DND-41 (cell line): ENCODE measurements around the gene ABCF2.

Source experiments
- ATAC-seq: fragments of 200-7000 bp; cut with Tn5 transposase; 3 replicates; pipeline ENCODE4 v1.9.1; 2021; ENCODE audit warnings: low read depth; ENCODE audit not compliant: insufficient read depth
- DNase-seq: peaks from one replicate; pipeline ENCODE4 v3.0.0-alpha.2; 2020
- H2AFZ ChIP-seq: 2 replicates; pipeline ENCODE4 v1.6.0; 2012; ENCODE audit warnings: low read depth, low read length
- H3K27ac ChIP-seq: 2 replicates; pipeline ENCODE4 v1.5.1; 2012; ENCODE audit warnings: low read length, inconsistent platforms
- H3K27me3 ChIP-seq: fragments of 200-600 bp; sonication (generic); 2 replicates; pipeline ENCODE4 v1.6.0; 2012; ENCODE audit warnings: low read length, mild to moderate bottlenecking, inconsistent platforms; ENCODE audit not compliant: insufficient read depth, poor library complexity
- H3K36me3 ChIP-seq: 2 replicates; pipeline ENCODE4 v1.5.1; 2012; ENCODE audit warnings: low read length, inconsistent platforms; ENCODE audit not compliant: insufficient read depth
- H3K4me1 ChIP-seq: 2 replicates; pipeline ENCODE4 v1.5.1; 2012; ENCODE audit warnings: mild to moderate bottlenecking, low read length; ENCODE audit not compliant: insufficient read depth
- H3K4me2 ChIP-seq: 2 replicates; pipeline ENCODE4 v1.6.0; 2012; ENCODE audit warnings: mild to moderate bottlenecking, moderate library complexity, low read length, inconsistent platforms; ENCODE audit not compliant: insufficient read depth
- H3K4me3 ChIP-seq, 2 experiments: fragments of 200-600 bp in 1 of 2; shearing (Covaris generic) in 1 of 2; 2 replicates each; pipeline ENCODE4 v1.5.1; 2012 to 2016; ENCODE audit warnings: inconsistent platforms in 2 of 2, low read length in 2 of 2, mild to moderate bottlenecking in 2 of 2, low read depth in 1 of 2, moderate library complexity in 1 of 2
- H3K79me2 ChIP-seq: 2 replicates; pipeline ENCODE4 v1.6.0; 2012; ENCODE audit warnings: low read length, inconsistent platforms; ENCODE audit not compliant: insufficient read depth
- H3K9ac ChIP-seq: 2 replicates; pipeline ENCODE4 v1.6.0; 2012; ENCODE audit warnings: low read depth, mild to moderate bottlenecking, inconsistent platforms, low read length, moderate library complexity
- H3K9me3 ChIP-seq: 2 replicates; pipeline ENCODE4 v1.5.1; 2012; ENCODE audit warnings: low read length, moderate library complexity, mild to moderate bottlenecking, inconsistent platforms; ENCODE audit not compliant: insufficient read depth, severe bottlenecking
- H4K20me1 ChIP-seq: 2 replicates; pipeline ENCODE4 v1.6.0; 2012; ENCODE audit warnings: low read length; ENCODE audit not compliant: insufficient read depth
- CTCF ChIP-seq: IDR thresholded peaks from 2 replicates; pipeline ENCODE4 v1.5.1; 2012; ENCODE audit warnings: borderline replicate concordance, low read length, moderate library complexity, mild to moderate bottlenecking; ENCODE audit not compliant: poor library complexity, severe bottlenecking; ENCODE audit errors: extremely low read depth
- EZH2 ChIP-seq: IDR thresholded peaks from 3 replicates; pipeline ENCODE4 v1.6.1; 2012; ENCODE audit warnings: borderline replicate concordance, low read depth, mild to moderate bottlenecking, moderate library complexity, low read length, inconsistent platforms; ENCODE audit not compliant: severe bottlenecking

Gene ABCF2

DNA sequence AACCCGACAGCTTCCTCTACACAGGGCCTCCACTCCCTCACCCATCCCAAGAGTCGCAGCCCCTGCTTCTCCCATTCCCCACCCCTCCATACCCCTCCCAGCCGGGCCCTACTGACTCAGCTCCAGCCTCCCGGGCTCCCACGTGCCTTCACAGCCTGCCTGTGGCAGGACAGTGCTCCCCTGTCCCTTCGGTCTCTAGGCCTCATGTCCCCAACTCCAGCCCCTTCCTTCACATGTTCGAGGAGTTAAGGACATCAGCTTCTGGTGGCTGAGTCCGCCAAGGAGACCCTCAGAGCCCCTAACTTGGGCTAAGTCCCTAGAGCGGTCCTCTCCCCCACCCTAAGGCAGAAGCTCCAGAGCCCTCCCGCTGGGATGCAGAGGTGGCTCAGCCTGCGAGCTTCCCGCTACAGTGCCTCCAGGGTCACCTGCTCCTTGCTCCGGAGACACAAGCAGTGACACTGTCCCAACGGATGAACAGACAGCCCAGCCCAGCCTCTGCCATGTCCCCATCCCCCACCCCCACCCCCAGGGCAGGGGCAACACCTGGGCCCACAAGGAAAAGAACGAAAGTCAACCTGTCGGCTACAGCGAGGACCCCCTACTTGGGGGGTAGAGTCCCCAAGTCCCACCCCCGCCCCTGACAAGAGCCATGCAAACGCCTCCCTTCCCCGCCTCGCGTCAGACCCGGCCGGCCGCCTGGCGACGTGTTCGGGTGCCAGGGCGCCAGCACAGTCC is 20.8 kb upstream of the ABCF2 start:
- Histone ChIP-seq H3K9ac (peak overlapping the region; percentile 47), H3K79me2 (no peaks in the 10 kb centered on the region), H3K27ac (no peak overlapping the region), H3K4me2 (peak overlapping the region; percentile 80), H3K4me3 (peak overlapping the region; percentile 5 to 57; a peak in 3 of 4 replicates), H2AFZ (peak overlapping the region; percentile 73), H3K27me3 (peaks cover 83% of the 10 kb centered on the region), H4K20me1 (peaks cover 31% of the 10 kb centered on the region), H3K36me3 (no peaks in the 10 kb centered on the region), H3K9me3 (no peaks in the 10 kb centered on the region), H3K4me1 (peaks cover 60% of the 10 kb centered on the region)
- TF ChIP-seq EZH2 (no peak), CTCF (no peak)
- ATAC-seq = no peak; the same call in 2 of the 3 replicates
- no peak for DNase-seq

- H3K27me3 ChIP-seq = peaks cover 76% of the 10 kb centered on the region
- DNase-seq = no peak
- no peak overlapping the region for H3K9ac ChIP-seq
- peaks cover 31% of the 10 kb centered on the region for H4K20me1 ChIP-seq
- H3K79me2 ChIP-seq = no peaks in the 10 kb centered on the region
- H3K4me2 ChIP-seq = no peak overlapping the region
- TF ChIP-seq CTCF (no peak), EZH2 (no peak)
- no peak overlapping the region for H3K27ac ChIP-seq
- peaks cover 64% of the 10 kb centered on the region for H3K4me1 ChIP-seq
- no peaks in the 10 kb centered on the region for H3K9me3 ChIP-seq
- no peak for ATAC-seq
- no peak overlapping the region for H3K4me3 ChIP-seq
- H2AFZ ChIP-seq = no peak overlapping the region
- H3K36me3 ChIP-seq = no peaks in the 10 kb centered on the region
These were observed 20.0 kb upstream of the ABCF2 start for GRCh38 chr7:151246851-151247580.

- no peak overlapping the region for H3K27ac ChIP-seq
- ATAC-seq (no peak), DNase-seq (no peak)
- no peak overlapping the region for H3K4me2 ChIP-seq
- peaks cover 31% of the 10 kb centered on the region for H4K20me1 ChIP-seq
- H3K36me3 ChIP-seq = no peaks in the 10 kb centered on the region
- H3K4me1 ChIP-seq = peaks cover 61% of the 10 kb centered on the region
- H3K27me3 ChIP-seq = peaks cover 69% of the 10 kb centered on the region
- no peaks in the 10 kb centered on the region for H3K79me2 ChIP-seq
- no peak for TF ChIP-seq EZH2
- TF ChIP-seq CTCF = no peak
- H3K9ac ChIP-seq = no peak overlapping the region
- H3K9me3 ChIP-seq = no peaks in the 10 kb centered on the region
- H3K4me3 ChIP-seq = no peak overlapping the region
- H2AFZ ChIP-seq = no peak overlapping the region
These were observed 19.3 kb upstream of the ABCF2 start for GRCh38 chr7:151246102-151246850.
